IMR-90 (cell line): ENCODE measurements around the gene PMEPA1. TPM values are rescaled to one million over a fixed set of nuclear protein-coding genes. Genes with fewer than 3 reads are reported as not detected.

Source experiments
- ATAC-seq: fragments of 200-7000 bp; cut with Tn5 transposase; 2 replicates; pipeline ENCODE4 v1.9.1; 2020; ENCODE audit warnings: low read depth, mild to moderate bottlenecking, moderate library complexity
- BruUV-seq: library from RNA; stranded (reverse); fragments of 400-500 nt; replicated peaks from 2 replicates; lab custom pipeline; 2021; lab: Mats Ljungman, UMichigan
- CTCF ChIA-PET: fragments of 300-600 bp; formaldehyde crosslinking; extraction: SDS; loops from one replicate; lab custom pipeline; 2021; ENCODE audit warnings: antibody characterized with exemption; lab: Yijun Ruan, JAX
- POLR2A ChIA-PET: fragments of 300-600 bp; sonication (Branson Sonifier 250); formaldehyde crosslinking; loops from one replicate; lab custom pipeline; 2022; ENCODE audit warnings: antibody characterized with exemption; ENCODE audit not compliant: unreplicated experiment; lab: Charles Lee
- DNase-seq: peaks from one replicate; pipeline ENCODE4 v3.0.0; 2013
- H2AFZ ChIP-seq: replicated peaks from 2 replicates; pipeline ENCODE3; 2013; ENCODE audit warnings: low read length, mild to moderate bottlenecking; ENCODE audit not compliant: poor library complexity
- H2AK5ac ChIP-seq: 2 replicates; pipeline ENCODE4 v1.6.1; 2013; ENCODE audit warnings: low read depth, low read length, inconsistent platforms
- H2AK9ac ChIP-seq: replicated peaks from 2 replicates; pipeline ENCODE3; 2013; ENCODE audit warnings: mild to moderate bottlenecking, low read depth, low read length, moderate library complexity; ENCODE audit not compliant: poor library complexity
- H2BK120ac ChIP-seq: 2 replicates; pipeline ENCODE4 v1.6.1; 2013; ENCODE audit warnings: low read depth, low read length, inconsistent platforms
- H2BK15ac ChIP-seq: 3 replicates; pipeline ENCODE4 v1.6.1; 2013; ENCODE audit warnings: low read depth, low read length, inconsistent platforms
- H2BK20ac ChIP-seq: 2 replicates; pipeline ENCODE4 v1.6.1; 2013; ENCODE audit warnings: low read depth, mild to moderate bottlenecking, inconsistent platforms, low read length, moderate library complexity
- H2BK5ac ChIP-seq: 2 replicates; pipeline ENCODE4 v1.6.1; 2013; ENCODE audit warnings: mild to moderate bottlenecking, low read depth, low read length, inconsistent platforms; ENCODE audit not compliant: poor library complexity, severe bottlenecking
- H3K14ac ChIP-seq: replicated peaks from 2 replicates; pipeline ENCODE4 v1.6.1; 2013; ENCODE audit warnings: low read depth, low read length, inconsistent platforms
- H3K18ac ChIP-seq: 2 replicates; pipeline ENCODE4 v1.6.1; 2013; ENCODE audit warnings: low read depth, low read length, control low read depth
- H3K23ac ChIP-seq: 2 replicates; pipeline ENCODE4 v1.6.1; 2013; ENCODE audit warnings: low read depth, low read length, inconsistent platforms
- H3K27ac ChIP-seq: 2 replicates; pipeline ENCODE4 v1.5.1; 2013; ENCODE audit warnings: mild to moderate bottlenecking, control low read depth, low read length; ENCODE audit not compliant: insufficient read depth
- H3K27me3 ChIP-seq: 2 replicates; pipeline ENCODE4 v1.6.1; 2013; ENCODE audit warnings: low read length; ENCODE audit not compliant: control insufficient read depth, insufficient read depth
- H3K36me3 ChIP-seq: 2 replicates; pipeline ENCODE4 v1.6.1; 2013; ENCODE audit warnings: low read length, mixed read lengths; ENCODE audit not compliant: control insufficient read depth, insufficient read depth
- H3K4ac ChIP-seq: 2 replicates; pipeline ENCODE4 v1.6.1; 2013; ENCODE audit warnings: low read depth, low read length, inconsistent platforms
- H3K4me1 ChIP-seq: 2 replicates; pipeline ENCODE4 v1.6.1; 2013; ENCODE audit warnings: low read length, mixed read lengths; ENCODE audit not compliant: control insufficient read depth, insufficient read depth
- H3K4me2 ChIP-seq: 2 replicates; pipeline ENCODE4 v1.6.1; 2013; ENCODE audit warnings: low read depth, mild to moderate bottlenecking, control low read depth, low read length, moderate library complexity
- H3K4me3 ChIP-seq: 2 replicates; pipeline ENCODE4 v1.5.1; 2013; ENCODE audit warnings: low read depth, mild to moderate bottlenecking, control low read depth, low read length, moderate library complexity; ENCODE audit not compliant: insufficient read depth
- H3K56ac ChIP-seq: 2 replicates; pipeline ENCODE4 v1.6.1; 2013; ENCODE audit warnings: low read length, inconsistent platforms; ENCODE audit not compliant: insufficient read depth; ENCODE audit errors: extremely low read depth
- H3K79me1 ChIP-seq, 2 experiments: 2 replicates each; pipeline ENCODE4 v1.6.1; 2013; ENCODE audit warnings: low read length in 2 of 2, inconsistent platforms in 1 of 2, low read depth in 1 of 2
- H3K9ac ChIP-seq: 2 replicates; pipeline ENCODE4 v1.6.1; 2013; ENCODE audit warnings: low read depth, low read length, control low read depth
- H3K9me1 ChIP-seq: 2 replicates; pipeline ENCODE4 v1.6.1; 2013; ENCODE audit warnings: low read length, inconsistent platforms; ENCODE audit not compliant: insufficient read depth
- H3K9me3 ChIP-seq: 2 replicates; pipeline ENCODE4 v1.6.1; 2013; ENCODE audit warnings: low read length; ENCODE audit not compliant: control insufficient read depth, insufficient read depth
- H4K20me1 ChIP-seq: 2 replicates; pipeline ENCODE4 v1.6.1; 2013; ENCODE audit warnings: low read length, inconsistent platforms; ENCODE audit not compliant: insufficient read depth
- H4K5ac ChIP-seq: 2 replicates; pipeline ENCODE4 v1.6.1; 2013; ENCODE audit warnings: mild to moderate bottlenecking, low read depth, low read length, control low read depth
- H4K8ac ChIP-seq, 2 experiments: 2 replicates each; pipeline ENCODE4 v1.6.1; 2013; ENCODE audit warnings: low read depth in 2 of 2, low read length in 2 of 2, control low read depth in 1 of 2, inconsistent platforms in 1 of 2
- H4K91ac ChIP-seq: 2 replicates; pipeline ENCODE4 v1.6.1; 2013; ENCODE audit warnings: low read depth, low read length, inconsistent platforms; ENCODE audit not compliant: insufficient read depth
- BHLHE40 ChIP-seq: fragments of 150-350 bp; IDR thresholded peaks from 2 replicates; pipeline ENCODE4 v1.6.1; 2016; ENCODE audit warnings: mild to moderate bottlenecking, low read depth, low read length
- CEBPB ChIP-seq: IDR thresholded peaks from 2 replicates; pipeline ENCODE4 v1.6.1; 2012; ENCODE audit warnings: low read depth, low read length, improper control_type of control experiment
- CHD1 ChIP-seq: IDR thresholded peaks from 2 replicates; pipeline ENCODE4 v1.6.1; 2012; ENCODE audit warnings: low read depth, low read length, improper control_type of control experiment
- CTCF ChIP-seq: conservative IDR thresholded peaks from 2 replicates; pipeline ENCODE4 v1.5.1; 2012; ENCODE audit warnings: mild to moderate bottlenecking, low read depth, low read length, improper control_type of control experiment
- ELK1 ChIP-seq: fragments of 150-350 bp; IDR thresholded peaks from 2 replicates; pipeline ENCODE4 v1.6.1; 2016; ENCODE audit warnings: low read depth, mild to moderate bottlenecking, low read length, moderate library complexity, borderline replicate concordance
- FOS ChIP-seq: fragments of 150-350 bp; IDR thresholded peaks from 2 replicates; pipeline ENCODE4 v1.6.1; 2016; ENCODE audit warnings: low read depth, low read length
- MAZ ChIP-seq: IDR thresholded peaks from 2 replicates; pipeline ENCODE4 v1.6.1; 2012; ENCODE audit warnings: low read depth, mild to moderate bottlenecking, low read length, improper control_type of control experiment, moderate library complexity, borderline replicate concordance
- MXI1 ChIP-seq: IDR thresholded peaks from 2 replicates; pipeline ENCODE4 v1.6.1; 2012; ENCODE audit warnings: low read depth, mild to moderate bottlenecking, low read length, moderate library complexity, borderline replicate concordance
- NFE2L2 ChIP-seq: fragments of 150-350 bp; IDR thresholded peaks from 2 replicates; pipeline ENCODE4 v1.6.1; 2016; ENCODE audit warnings: low read depth, mild to moderate bottlenecking, low read length
- POLR2A ChIP-seq: IDR thresholded peaks from 2 replicates; pipeline ENCODE4 v1.6.1; 2012; ENCODE audit warnings: mild to moderate bottlenecking, low read depth, low read length
- RAD21 ChIP-seq: IDR thresholded peaks from 2 replicates; pipeline ENCODE4 v1.6.1; 2012; ENCODE audit warnings: low read length, improper control_type of control experiment
- RFX5 ChIP-seq: IDR thresholded peaks from 2 replicates; pipeline ENCODE4 v1.8.0; 2012; ENCODE audit warnings: low read depth, mild to moderate bottlenecking, low read length, moderate library complexity
- SMC3 ChIP-seq: fragments of 150-350 bp; IDR thresholded peaks from 2 replicates; pipeline ENCODE4 v1.6.1; 2016; ENCODE audit warnings: low read depth, mild to moderate bottlenecking, antibody characterized with exemption, low read length, moderate library complexity
- USF2 ChIP-seq: fragments of 150-350 bp; IDR thresholded peaks from 2 replicates; pipeline ENCODE4 v1.6.1; 2017; ENCODE audit warnings: mild to moderate bottlenecking, antibody characterized with exemption, low read length, low read depth
- WGBS, 2 experiments: methylation state at CpG; one replicate each; pipeline versions ENCODE4 v1.1.5 to v1.1.7; 2013; ENCODE audit warnings: missing lambda C conversion rate in 2 of 2; ENCODE audit not compliant: insufficient read length in 1 of 2; ENCODE audit errors: extremely low coverage in 2 of 2; 5-methylcytosine and 5-hydroxymethylcytosine counted together
- dilution Hi-C: fragments of 300-500 bp; cut with HindIII; formaldehyde crosslinking; loops from one replicate; pipeline ENCODE4 v1.14.3; 2018; ENCODE audit warnings: low sequenced_read_pairs; ENCODE audit not compliant: unreplicated experiment
- in situ Hi-C: fragments of 300-500 bp; cut with MboI; formaldehyde crosslinking; loops from 3 replicates; pipeline ENCODE4 v1.14.3; 2019; ENCODE audit warnings: low sequenced_read_pairs, inconsistent platforms, mixed read lengths
- intact Hi-C: fragments of 100-400 bp; cut with micrococcal nuclease; formaldehyde crosslinking; loops from 2 replicates; pipeline ENCODE4 v1.10.0; 2022
- polyA plus RNA-seq, 3 experiments: library from polyadenylated mRNA; depleted of rRNA; stranded (reverse); fragments of >200 nt; gene quantifications; 2 replicates each; pipeline ENCODE4 v1.2.3, GENCODE V29; 2012; ENCODE audit warnings: low replicate concordance in 1 of 3
- total RNA-seq: library from RNA; depleted of rRNA; stranded (reverse); fragments of >200 nt; gene quantifications from 2 replicates; pipeline ENCODE4 v1.2.3, GENCODE V29; 2012

The PMEPA1 gene
- total and polyA plus RNA-seq, 2 of the 4 experiments (the other 2 are of a cell fraction) = 2.0 to 6.9 TPM

GRCh38 chr20:57756921-57757320, 47.1 kb upstream of the PMEPA1 start:
- no peak overlapping the region for H2BK120ac ChIP-seq
- H3K4me2 ChIP-seq = no peak overlapping the region
- ChIA-PET CTCF (no interaction called here), POLR2A (no interaction called here)
- no peak overlapping the region for H4K5ac ChIP-seq
- H3K4ac ChIP-seq = no peak overlapping the region
- no peaks in the 10 kb centered on the region for H4K20me1 ChIP-seq
- H4K91ac ChIP-seq = no peak overlapping the region
- H3K27me3 ChIP-seq = peaks cover 19% of the 10 kb centered on the region
- no peak overlapping the region for H3K27ac ChIP-seq
- no peak overlapping the region for H2BK5ac ChIP-seq
- no peak overlapping the region for H2BK20ac ChIP-seq
- DNase-seq = no peak
- no peaks in the 10 kb centered on the region for H3K79me1 ChIP-seq
- intact Hi-C loops = no loop called here
- no peak overlapping the region for H3K9ac ChIP-seq
- H3K9me3 ChIP-seq = peaks cover 5% of the 10 kb centered on the region
- BruUV-seq = no TSS peak
- H3K23ac ChIP-seq = no peak overlapping the region
- no peak overlapping the region for H4K8ac ChIP-seq
- in situ Hi-C loops = no loop called here
- H3K56ac ChIP-seq = no peak overlapping the region
- no peak overlapping the region for H2AFZ ChIP-seq
- TF ChIP-seq RAD21 = no peak
- TF ChIP-seq BHLHE40 = no peak
- no peak for TF ChIP-seq MXI1
- TF ChIP-seq USF2 = no peak
- no peak for TF ChIP-seq MAZ
- TF ChIP-seq RFX5 = no peak
- no peak for TF ChIP-seq POLR2A
- TF ChIP-seq SMC3 = no peak
- no peak for TF ChIP-seq CTCF
- no peak for TF ChIP-seq NFE2L2
- TF ChIP-seq CHD1 = no peak
- no peak for TF ChIP-seq CEBPB
- no peak for TF ChIP-seq FOS
- no peak for TF ChIP-seq ELK1
- no peak overlapping the region for H3K14ac ChIP-seq
- H3K9me1 ChIP-seq = no peaks in the 10 kb centered on the region
- no peak overlapping the region for H2AK5ac ChIP-seq
- no peaks in the 10 kb centered on the region for H3K4me1 ChIP-seq
- no peak overlapping the region for H3K18ac ChIP-seq
- no peak overlapping the region for H2AK9ac ChIP-seq
- H3K36me3 ChIP-seq = no peaks in the 10 kb centered on the region
- H2BK15ac ChIP-seq = no peak overlapping the region
- no CpG with 5 or more reads among the region's 4 CpGs for WGBS, 2 experiments
- dilution Hi-C loops = no loop called here
- ATAC-seq = no peak
- no peak overlapping the region for H3K4me3 ChIP-seq
